AG10803 (cell line): Measurements from ENCODE around the gene ZNF784.

Source experiments
- DNase-seq: peaks from one replicate; pipeline ENCODE4 v3.0.0; 2010; ENCODE audit warnings: low read depth
- H3K4me3 ChIP-seq: 2 replicates; pipeline ENCODE4 v1.5.1; 2011; ENCODE audit warnings: mild to moderate bottlenecking, low read length, control low read depth
- TF ChIP-seq, protein P1 (sequence below): conservative IDR thresholded peaks from 2 replicates; pipeline ENCODE4 v1.5.1; 2011; ENCODE audit warnings: mild to moderate bottlenecking, low read length, control low read depth, inconsistent platforms

ZNF784 gene

GRCh38 chr19:55606817-55607216, 17.5 kb downstream of the ZNF784 start:
- TF ChIP-seq, protein P1, sequence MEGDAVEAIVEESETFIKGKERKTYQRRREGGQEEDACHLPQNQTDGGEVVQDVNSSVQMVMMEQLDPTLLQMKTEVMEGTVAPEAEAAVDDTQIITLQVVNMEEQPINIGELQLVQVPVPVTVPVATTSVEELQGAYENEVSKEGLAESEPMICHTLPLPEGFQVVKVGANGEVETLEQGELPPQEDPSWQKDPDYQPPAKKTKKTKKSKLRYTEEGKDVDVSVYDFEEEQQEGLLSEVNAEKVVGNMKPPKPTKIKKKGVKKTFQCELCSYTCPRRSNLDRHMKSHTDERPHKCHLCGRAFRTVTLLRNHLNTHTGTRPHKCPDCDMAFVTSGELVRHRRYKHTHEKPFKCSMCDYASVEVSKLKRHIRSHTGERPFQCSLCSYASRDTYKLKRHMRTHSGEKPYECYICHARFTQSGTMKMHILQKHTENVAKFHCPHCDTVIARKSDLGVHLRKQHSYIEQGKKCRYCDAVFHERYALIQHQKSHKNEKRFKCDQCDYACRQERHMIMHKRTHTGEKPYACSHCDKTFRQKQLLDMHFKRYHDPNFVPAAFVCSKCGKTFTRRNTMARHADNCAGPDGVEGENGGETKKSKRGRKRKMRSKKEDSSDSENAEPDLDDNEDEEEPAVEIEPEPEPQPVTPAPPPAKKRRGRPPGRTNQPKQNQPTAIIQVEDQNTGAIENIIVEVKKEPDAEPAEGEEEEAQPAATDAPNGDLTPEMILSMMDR, result no peak
- no peak for DNase-seq
- peak overlapping the region; percentile 91 for H3K4me3 ChIP-seq

GRCh38 chr19:55606471-55606787, 17.9 kb downstream of the ZNF784 start:
- TF ChIP-seq, protein P1, result no peak
- DNase-seq, result no peak
- H3K4me3 ChIP-seq, result peak overlapping the region; percentile 91

DNA sequence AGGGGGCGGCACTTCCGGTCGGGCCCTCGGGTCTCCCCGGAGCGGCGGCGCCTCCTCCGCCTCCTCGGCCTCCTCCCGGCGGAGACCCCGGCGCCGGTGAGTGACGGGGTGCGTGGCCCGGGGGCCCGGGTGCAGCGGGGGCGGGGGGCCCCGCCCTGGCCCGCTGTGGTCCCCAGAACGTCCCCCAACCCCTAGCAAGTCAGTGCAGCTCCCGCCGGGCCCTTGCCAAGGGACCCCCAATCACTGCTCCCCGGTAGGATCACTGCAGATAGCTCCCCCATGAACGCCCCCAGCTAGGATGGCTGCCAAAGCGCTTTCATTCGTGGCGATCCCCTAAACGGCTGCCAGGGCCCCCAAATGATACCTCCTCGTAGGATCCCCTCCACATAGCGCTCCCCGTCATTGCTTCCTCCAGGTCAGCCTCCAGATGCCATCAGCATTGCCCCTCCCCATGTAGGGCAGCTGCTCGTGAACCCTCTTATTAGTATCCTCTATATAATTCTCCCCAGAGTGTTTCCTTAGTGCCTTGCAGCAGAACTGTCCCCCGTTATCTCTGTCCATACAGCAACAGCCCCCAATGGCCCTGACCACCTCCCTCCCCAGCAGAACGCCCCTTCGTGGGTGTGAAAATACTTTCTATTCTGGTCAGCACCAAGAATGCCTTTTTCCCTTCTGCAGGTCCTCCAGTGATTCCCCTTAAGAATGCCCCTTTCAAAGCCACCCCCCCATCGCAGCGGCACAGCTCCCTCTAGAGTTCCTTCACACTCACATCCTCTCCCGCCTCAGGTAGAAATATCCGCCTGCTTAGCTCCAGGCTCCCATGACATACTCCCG, 18.5 kb downstream of the ZNF784 start, which contains the start of gene ZNF865:
Gene ZNF865 (plus strand): TSS at position 11 of the 834 bp plus-strand sequence. CDS start 7,972 bp downstream, outside the sequence.
- DNase-seq, result peak; percentile 81
- peak within 1 kb of the TSS; percentile 91 for H3K4me3 ChIP-seq
- TF ChIP-seq, protein P1, result peak; percentile 90

DNA sequence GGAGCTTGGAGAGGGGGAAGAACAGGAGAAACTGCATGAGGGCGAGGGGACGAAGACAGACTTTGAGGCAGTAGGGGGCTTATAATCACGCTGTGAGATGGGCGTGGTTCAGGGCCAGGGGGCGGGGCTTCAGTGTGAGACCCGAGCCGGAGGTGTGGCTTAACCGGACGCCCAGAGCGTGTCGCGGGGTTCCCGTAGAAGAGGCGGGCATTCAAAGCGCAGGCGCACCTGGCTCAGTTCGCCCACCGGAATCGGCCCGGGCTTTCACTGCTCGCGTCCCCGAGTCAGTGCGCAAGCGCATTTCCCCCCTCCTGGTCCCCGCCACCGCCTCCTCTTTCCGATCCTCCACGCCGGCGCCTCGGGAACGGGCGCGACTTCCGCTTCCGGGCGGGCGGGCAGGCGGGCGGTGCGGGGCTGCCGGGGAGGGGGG, 19.1 kb downstream of the ZNF784 start:
- peak overlapping the region; percentile 91 for H3K4me3 ChIP-seq
- peak; percentile 92 for DNase-seq
- TF ChIP-seq, protein P1, result no peak

DNA sequence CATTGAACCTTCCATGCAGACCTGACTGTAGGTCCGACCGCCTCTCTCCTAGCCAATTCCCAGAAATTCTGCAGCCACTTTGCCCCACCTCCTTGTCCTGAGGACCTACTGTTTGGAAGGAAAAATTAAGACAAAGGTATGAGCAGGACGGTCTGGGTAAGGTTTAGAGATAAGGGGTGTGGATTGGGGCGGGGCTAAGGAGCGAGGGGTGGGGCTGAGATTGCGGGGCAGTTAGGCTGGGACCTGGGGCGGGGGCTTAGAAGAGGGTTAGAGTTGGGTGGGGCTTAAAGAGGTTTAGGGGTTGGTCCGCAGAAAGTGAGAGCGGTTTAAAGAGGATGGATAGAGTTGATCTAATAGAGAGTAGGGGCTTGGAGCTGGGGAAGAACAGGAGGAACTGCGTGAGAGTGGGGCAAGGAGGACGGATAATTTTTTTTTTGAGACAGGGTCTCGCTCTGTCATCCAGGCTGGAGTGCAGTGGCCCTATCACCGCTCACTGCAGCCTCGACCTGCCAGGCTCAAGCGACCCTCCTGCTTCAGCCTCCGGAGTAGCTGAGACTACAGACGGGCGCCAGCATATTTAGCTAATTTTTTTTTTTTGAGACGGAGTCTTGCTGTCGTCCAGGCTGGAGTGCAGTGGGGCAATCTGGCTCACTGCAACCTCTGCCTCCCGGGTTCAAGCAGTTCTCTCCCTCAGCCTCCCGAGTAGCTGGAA, 20.6 kb downstream of the ZNF784 start:
- TF ChIP-seq, protein P1, result no peak
- DNase-seq, result no peak
- no peak overlapping the region for H3K4me3 ChIP-seq

GRCh38 chr19:55603115-55603514, 21.3 kb downstream of the ZNF784 start:
- no peak overlapping the region for H3K4me3 ChIP-seq
- TF ChIP-seq, protein P1, result no peak
- no peak for DNase-seq
